HG03575 (cell line): ENCODE measurements around the gene TH.

Source experiments
- ATAC-seq: cut with Tn5 transposase; IDR thresholded peaks from one replicate; pipeline ENCODE4 v1.9.1; 2021; ENCODE audit not compliant: unreplicated experiment, insufficient number of reproducible peaks, low FRiP score; ENCODE audit errors: extremely low read depth

The TH gene

DNA sequence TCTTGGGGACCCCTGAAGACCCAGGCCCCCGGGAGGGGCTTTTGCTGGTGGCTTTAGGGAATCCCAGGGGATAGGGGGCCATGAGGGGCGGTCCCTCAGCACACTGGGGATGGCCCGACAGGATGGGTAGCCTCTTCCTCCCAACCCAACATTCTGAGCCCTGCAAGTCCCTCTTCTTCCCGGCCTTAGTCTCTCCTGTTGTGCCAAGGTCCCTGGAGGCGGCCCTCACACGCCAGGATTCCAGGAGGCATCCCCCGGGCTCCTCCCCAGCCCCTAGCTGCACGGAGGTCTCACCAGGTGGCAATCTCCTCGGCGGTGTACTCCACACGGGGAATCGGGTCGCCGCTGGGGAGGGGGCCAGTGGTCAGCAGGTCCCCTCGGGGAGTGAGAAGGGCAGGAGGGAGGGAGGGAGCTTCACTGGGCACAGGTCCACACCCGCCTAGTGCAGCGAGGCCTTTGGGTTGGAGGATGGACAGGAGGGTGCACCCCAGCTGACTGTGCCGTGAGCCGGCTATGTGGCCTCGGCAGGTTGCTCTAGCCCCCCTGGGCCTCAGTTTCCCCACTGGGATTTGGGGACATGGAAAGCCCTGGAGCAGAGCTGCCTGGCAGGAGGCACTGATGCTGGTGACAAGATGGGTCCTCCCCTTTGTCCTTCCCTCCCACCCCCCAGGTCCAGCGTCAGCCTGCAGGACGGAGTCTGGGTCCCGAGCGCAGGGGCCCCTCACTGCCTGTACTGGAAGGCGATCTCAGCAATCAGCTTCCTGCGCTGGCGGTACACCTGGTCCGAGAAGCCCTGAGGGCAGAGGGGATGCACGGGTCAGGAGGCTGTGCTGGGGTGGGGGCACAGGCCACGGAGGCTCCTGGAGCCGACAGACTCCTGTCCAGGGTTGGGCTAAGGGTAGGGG is 4.2 kb downstream of the TH start:
- ATAC-seq, result no peak

DNA sequence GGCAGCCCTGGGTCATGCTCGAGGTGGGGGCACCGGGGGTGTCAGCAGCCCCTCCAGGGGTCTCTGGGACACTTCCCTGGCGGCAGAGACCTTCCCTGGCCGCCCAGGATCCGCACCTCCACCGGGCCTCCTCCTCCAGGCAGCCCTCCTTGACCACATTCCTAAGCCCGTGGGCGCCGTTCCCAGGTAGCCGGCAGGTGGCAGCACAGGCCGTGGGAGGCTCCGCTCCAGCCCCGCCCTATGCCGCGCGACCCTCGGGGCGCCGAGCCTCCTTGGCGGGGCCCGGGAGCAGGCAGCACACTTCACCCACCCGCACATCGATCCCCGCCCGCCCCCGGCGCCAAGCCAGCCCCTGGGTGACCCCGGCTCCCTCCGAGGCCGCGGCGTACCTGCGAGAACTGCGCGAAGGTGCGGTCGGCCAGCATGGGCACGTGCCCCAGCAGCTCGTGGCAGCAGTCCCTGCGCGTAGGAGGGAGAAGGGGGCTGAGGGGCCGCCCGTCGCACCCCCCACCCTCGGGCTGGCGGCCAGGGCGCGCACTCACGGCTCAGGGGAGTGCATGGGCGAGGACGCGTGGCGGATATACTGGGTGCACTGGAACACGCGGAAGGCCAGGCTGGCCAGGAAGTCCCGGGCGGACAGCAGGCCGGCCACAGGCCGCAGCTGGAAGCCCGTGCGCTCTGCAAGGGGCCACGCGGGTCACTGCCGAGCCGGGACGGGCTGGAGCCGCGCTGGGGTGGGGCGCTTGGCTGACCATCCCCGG is 5.3 kb downstream of the TH start:
- ATAC-seq, result no peak

DNA sequence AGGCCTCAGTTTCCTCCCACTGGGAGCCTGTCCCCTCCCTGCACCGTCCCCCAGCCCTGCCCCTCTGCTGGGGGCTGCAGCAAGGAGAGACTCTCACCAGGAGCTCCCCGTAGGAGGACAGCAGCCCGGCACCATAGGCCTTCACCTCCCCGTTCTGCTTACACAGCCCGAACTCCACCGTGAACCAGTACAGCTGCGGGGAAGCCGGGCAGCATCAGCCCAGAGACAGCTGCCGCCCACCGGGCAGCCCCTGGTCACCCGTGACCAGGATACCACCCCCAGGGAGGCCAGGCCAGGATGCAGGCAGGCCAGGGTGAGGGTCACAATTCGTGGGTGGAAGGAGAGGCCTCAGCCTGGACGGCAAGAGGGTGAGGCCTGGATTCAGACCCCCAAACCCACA is 6.0 kb downstream of the TH start:
- no peak for ATAC-seq

DNA sequence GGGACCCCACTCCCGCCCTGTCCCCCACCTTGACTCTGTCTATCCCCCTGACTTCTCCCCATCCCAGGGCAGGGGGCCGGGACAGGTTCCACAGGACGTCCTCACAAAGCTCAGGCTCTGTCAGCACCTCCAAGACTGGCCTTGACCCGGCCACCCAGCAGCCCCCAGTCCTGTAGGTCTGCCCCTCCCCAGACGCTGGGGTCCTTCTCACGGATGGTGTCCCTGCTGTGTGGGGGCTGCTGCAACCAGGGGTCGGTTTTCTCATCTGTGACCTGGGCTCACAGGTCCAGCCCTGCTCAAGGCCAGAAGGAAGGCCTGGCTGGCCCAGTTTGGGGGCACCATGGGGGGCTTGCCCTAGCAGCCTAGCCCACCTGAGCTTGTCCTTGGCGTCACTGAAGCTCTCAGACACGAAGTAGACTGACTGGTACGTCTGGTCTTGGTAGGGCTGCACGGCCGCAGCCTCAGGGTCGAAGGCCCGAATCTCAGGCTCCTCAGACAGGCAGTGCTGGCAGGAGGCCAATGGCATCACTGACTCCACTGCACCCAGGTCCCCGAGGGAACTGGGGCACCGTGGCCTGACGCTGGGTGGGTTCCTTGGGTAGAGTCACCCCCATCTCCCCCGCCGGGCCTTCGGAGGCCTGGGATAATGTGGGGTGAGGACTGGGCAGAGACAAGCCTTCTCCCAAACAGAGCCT is 6.6 kb downstream of the TH start:
- no peak for ATAC-seq

DNA sequence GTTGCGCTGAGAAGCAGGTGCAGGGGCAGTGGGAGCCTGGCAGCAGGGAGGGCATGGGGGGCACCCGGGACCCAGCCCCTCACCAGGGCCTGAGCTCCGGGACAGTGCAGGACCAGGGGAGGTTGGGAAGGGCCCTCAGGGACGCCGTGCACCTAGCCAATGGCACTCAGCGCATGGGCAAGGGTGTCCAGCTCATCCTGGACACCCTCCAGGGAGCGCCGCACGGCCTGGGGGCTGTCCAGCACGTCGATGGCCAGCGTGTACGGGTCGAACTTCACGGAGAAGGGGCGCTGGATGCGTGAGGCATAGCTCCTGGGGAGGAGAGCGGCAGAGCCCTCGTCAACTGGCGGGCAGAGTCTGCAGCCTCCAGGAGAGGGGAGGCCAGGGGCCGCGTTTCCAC is 7.5 kb downstream of the TH start:
- no peak for ATAC-seq

DNA sequence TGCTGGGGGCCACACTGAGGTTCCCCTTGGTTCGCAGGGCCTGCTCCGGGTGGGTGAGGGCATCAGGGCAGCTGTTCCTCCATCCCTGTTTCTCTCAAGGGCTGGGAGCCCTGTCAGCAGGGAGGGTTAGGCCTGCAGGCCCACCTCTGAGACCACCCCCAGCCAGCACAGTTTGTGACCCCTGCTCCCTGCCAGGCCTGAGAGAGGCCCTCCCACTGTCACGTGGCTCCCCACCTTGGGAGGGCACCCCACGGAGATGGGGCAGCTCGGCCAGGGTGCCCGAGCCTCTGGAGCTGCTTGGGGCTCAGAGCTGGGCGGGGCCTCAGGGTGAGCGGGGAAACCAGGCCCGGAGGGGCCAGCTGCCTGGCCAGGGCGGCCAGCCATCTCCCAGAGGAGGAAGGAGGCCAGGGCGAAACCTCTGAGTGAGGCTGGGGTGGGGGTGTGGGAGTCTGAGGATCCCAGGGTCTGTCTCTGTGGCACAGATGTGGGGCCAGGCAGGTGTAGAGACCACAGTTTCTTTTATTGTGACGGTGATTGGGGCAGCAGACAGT is 8.1 kb downstream of the TH start:
- no peak for ATAC-seq

DNA sequence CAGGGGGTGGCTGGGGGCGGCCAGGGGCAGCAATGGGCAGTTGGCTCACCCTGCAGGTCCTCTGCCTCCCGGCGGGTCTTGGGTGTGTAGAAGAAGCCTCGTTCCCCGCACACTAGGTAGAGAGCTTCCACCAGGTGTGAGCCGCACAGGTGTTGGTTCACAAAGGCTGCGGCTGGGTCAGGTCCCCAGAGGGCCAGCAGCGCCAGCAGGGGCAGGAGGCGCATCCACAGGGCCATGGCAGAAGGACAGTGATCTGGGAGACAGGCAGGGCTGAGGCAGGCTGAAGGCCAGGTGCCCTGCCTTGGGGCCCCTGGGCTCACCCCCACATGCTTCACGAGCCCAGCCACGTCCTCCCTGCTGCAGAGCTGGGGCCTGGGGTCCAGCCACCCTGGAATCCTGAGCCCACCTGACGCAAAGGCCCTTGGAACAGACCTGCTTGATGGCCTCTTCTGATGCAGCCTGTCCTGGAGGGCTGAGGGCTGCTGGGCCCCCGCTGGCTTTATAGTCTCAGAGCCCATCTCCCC is 10.8 kb downstream of the TH start, which contains the start of gene INS:
INS (minus strand) TSS at position 474 of the 524 bp plus-strand sequence; CDS start at position 236, 238 bp downstream.
- ATAC-seq, result no peak

DNA sequence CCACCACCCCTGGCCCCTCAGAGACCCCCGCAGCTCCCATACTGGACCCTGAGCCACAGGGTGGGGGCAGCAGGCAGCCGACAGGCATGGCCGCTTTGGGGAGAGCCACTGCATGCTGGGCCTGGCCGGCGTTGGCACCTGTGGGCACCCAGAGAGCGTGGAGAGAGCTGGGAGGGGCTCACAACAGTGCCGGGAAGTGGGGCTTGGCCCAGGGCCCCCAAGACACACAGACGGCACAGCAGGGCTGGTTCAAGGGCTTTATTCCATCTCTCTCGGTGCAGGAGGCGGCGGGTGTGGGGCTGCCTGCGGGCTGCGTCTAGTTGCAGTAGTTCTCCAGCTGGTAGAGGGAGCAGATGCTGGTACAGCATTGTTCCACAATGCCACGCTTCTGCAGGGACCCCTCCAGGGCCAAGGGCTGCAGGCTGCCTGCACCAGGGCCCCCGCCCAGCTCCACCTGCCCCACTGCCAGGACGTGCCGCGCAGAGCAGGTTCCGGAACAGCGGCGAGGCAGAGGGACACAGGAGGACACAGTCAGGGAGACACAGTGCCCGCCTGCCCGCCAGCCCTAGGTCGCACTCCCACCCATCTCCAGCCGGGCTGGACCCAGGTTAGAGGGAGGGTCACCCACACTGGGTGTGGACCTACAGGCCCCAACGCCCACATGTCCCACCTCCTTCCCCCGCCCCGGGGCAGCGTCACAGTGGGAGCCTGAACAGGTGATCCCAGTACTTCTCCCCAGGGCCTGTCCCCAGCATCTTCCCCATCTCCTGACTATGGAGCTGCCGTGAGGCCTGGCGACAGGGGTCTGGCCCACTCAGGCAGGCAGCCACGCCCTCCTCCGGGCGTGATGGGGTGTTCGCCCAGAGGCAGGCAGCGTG is 11.8 kb downstream of the TH start:
- ATAC-seq, result no peak

DNA sequence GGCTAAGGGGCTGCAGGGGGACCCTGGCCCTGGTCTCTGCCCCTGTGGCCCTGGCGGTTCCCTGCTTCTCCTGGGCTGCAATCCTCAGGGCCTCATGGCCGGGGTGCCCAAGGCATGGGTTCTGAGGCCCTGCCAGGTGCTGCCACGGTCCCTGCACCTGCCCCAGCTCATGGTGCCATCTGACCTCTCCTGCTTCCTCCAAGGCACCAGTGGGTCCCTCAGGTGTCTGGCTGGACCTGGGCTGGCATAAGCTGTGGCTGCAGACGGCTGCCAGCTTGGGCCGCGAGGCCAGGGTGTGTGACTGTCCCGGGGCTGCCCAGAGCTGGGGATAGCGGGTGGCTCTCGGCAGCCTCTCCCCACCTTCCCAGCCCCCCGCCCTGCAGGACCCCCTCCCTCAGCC is 12.6 kb downstream of the TH start:
- no peak for ATAC-seq

DNA sequence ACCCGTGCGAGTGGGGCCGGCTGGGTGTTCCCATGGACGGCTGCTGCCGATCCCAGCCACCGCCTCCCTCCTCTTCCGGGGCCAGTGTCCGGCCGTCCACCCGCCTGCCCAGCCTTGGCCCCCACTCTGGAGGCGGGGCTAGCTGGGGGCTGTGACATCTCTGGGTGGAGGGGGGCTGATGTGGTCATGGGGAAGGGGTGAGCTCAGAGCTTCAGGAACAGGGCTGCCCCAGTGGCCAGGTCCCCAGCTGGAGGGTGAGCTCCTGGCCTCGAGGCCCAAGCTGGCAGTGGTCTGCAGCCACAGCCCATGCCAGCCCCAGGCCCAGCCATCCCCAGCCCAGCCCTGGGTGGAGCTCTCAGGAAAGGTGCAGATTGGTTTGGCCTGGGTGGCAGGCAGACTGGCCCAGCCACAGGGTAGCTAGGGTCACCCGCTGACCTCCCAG is 13.3 kb downstream of the TH start:
- no peak for ATAC-seq

DNA sequence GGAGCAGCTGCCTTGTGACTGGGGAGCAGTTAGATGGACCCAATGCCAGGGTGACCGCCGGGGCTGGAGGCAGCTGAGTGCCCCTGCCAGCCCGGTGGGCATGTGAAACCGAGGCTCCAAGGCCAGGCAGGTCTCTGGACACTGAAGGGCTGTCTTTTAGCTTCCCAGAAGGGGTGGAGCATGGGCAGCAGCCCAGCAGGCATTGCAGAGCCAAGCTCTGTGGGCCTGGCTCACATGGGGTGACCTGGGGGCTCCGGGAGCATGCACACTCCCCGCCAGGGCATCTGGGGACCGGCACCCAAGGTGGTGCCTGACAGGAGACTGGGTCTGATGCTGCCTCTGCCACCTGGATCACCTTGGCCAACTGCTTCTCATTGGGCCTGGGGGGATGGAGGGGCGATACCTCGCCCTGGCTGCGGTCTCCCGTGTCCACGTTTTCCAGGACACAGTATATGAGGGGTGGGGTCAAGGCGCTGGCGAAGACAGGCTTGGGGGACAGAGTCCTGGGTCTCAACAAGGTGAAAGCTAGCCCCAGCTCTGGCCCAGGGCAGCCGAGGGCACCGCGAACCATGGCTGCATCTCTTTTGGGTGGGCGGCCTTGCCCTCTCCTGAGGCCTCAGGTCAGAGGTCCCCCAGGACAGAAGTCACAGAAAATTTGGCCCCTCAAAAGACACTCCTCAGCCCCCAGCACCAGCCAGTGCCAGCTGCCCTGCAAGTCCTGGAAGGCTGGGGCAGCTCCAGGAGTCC is 14.1 kb downstream of the TH start:
- ATAC-seq, result no peak

DNA sequence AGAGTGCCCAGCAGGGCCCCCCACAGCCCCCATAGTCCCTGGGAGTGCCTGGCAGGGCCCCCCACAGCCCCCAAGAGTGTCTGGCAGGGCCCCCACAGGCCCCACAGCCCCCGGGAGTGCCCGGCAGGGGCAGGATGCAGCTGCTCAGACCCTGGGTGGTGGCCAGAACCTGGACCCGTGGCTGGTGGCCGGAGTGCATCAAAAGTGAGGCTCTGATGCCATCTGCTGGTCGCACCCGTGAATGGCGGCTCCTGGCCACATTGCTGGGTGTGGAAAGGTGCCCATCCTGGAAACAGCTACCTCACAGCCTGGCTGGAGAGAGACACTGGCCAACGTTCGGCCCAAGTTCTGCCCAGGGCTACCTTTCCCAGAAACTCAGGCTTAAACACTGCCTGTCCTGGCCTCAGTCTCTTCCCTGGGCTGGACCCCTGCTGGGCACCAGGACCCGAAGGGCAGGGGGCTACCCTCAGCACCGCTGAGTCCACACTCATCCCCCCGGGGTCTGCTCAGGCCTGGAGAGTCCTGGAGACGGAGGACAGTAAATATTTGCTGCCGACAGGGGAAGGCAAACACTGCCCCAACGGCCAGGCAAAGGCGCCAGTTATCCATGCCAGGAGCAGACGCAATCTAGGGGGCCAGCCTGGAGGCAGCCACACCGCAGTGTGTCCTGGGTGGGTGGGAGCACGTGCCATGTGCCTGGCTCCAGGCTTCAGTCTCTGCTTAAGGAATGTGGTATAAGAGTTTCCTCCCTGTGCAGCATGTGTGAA is 15.0 kb downstream of the TH start:
- no peak for ATAC-seq

DNA sequence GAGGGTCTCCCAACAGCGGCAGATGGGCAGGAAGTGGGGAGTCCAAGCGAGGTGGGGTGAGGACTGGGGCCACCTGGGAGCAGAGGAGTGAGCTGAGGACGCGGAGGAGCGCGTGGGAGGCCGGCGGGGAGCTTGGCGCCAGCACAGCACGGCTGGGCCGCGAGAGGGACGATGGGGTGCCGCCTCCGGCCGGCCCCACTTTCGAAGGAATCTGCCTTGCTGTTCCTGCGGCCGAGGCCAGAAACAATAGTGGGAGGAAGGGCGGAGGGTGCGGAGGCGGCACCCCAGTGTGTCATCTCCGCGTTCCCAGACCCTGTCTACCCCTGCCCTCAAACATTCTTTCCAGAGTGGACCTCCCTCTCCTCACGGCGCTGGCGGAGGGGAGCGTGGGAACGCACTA is 16.1 kb downstream of the TH start:
- ATAC-seq, result no peak

DNA sequence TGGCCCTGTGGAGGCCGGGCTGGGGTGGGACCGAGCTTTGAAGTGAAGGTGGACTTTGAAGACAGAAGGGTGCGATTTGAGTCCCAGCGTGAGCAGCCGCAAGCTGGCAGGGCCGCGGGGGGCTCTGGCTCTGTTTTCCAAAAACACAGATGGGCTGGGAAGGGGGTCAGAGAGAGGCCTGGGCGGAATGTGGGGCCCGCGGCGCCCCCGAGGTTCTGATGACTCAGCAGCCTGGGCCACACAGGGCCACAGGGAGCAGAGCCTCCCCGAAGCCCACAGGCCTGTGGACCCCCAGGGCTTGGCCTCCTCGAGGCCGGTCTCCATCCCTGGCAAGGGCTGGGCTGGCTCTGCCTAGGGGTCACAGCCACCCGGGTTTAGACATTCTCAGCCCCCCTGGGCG is 16.7 kb downstream of the TH start:
- ATAC-seq, result no peak

DNA sequence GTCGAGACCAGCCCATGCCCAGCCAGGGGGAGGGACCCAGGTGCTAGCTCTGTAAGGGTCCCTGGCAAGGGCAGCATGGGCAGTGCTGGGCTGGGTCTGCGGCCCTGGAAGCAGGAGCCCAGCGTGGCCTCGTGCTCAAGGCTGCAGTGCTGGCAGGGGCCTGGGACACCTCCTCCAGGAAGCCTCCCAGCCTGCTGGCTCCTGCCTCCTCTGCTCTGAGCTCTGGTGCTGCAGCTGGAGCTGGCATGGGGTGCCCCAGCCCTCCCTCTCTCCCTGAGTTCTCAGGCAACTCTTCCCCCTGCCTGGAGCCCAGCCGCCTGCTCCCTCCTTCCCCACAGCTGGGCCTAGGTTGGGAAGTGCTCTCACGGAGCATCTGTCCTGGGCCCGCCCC is 17.4 kb downstream of the TH start:
- ATAC-seq, result no peak

DNA sequence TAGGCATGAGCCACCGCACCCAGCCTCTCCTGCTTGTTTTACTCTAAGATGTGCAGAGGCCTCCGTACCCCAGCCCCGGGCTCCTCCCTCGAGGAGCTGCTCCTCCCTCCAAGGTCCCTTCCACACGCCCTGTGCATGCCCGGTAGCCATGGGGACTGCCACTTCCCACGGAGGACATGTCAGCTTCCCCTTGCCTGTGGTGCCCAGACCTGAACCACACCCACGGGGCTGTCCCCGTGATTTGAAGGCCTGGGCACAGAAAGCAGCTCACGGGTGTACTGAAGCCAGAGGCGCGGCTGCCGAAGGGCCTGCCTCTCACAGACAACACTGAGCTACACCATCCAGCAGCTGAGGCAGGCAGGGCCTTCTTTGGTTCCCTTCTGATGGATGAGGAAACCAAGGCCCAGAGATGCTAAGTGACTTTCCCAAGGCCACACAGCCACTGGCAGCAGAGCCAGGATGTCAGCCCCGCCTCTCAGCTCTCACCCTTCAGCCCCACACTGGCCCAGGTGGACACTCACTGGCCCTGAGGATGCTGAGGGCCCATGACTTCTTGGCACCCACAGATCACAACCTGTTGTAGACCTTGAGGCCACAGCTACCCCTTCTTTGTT is 17.9 kb downstream of the TH start:
- no peak for ATAC-seq
